Activated B cell treated with CpG ODN at 0.5 μM for 24 hours (primary cell): Measurements from ENCODE around the gene OR10X1. TPM values are rescaled to one million over a fixed set of nuclear protein-coding genes. Genes with fewer than 3 reads are reported as not detected.

Experiments used
- ATAC-seq: fragments of 200-7000 bp; cut with Tn5 transposase; one replicate; pipeline ENCODE4 v1.10.0; 2021; ENCODE audit warnings: low read depth, mild to moderate bottlenecking, moderate library complexity
- CTCF ChIA-PET: fragments of 350-600 bp; sonication (Branson Sonifier 250); formaldehyde crosslinking; loops from one replicate; lab custom pipeline; 2021; ENCODE audit warnings: antibody characterized with exemption; lab: Charles Lee
- POLR2A ChIA-PET: fragments of 350-600 bp; sonication (Branson Sonifier 250); formaldehyde crosslinking; loops from one replicate; lab custom pipeline; 2021; ENCODE audit warnings: antibody characterized with exemption; lab: Charles Lee
- DNase-seq: peaks from one replicate; pipeline ENCODE4 v3.0.0; 2022
- H3K27ac Mint-ChIP-seq: one replicate; pipeline ENCODE4 v1.8.0; 2020; ENCODE audit warnings: mixed read lengths
- H3K27me3 Mint-ChIP-seq: one replicate; pipeline ENCODE4 v1.8.0; 2021; ENCODE audit warnings: mixed read lengths
- H3K36me3 Mint-ChIP-seq: one replicate; pipeline ENCODE4 v1.8.0; 2021; ENCODE audit warnings: low read depth, mixed read lengths
- H3K4me1 Mint-ChIP-seq: one replicate; pipeline ENCODE4 v1.8.0; 2021; ENCODE audit warnings: mixed read lengths
- H3K4me3 Mint-ChIP-seq: one replicate; pipeline ENCODE4 v1.8.0; 2020; ENCODE audit warnings: mild to moderate bottlenecking, mixed read lengths
- H3K9me3 Mint-ChIP-seq: one replicate; pipeline ENCODE4 v1.8.0; 2020; ENCODE audit warnings: mixed read lengths
- CTCF ChIP-seq: fragments of 200-600 bp; IDR thresholded peaks from one replicate; pipeline ENCODE4 v1.8.0; 2022; ENCODE audit warnings: antibody characterized with exemption, mild to moderate bottlenecking
- intact Hi-C: fragments of 100-400 bp; cut with micrococcal nuclease; formaldehyde crosslinking; loops from one replicate; pipeline ENCODE4 v1.15.1; 2024
- total RNA-seq: library from RNA; stranded (reverse); gene quantifications from 2 replicates; pipeline ENCODE4 v1.2.3, GENCODE V29; 2022

OR10X1 gene
- total RNA-seq, 1 donor from 2014 or later, result not detected

DNA sequence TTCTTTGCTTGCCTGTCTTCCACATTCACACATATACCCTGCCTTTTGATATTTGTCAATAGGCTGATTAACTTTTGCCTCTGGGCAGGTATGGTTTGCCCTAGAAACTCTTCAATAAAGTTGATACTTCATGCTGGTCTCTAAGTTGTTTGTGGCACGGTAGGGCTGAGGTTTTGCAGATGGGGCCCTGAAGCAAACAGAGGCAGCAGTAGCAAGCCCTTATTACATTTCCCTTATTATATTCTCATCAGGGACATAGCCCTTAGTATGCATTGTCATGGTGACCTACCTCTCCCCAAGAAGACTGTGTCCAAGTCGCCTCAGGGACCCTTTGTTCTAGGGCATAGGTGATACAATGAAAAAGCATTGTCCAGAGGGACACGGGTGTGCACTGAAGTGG, 9.2 kb downstream of the OR10X1 start, which contains the start of gene OR6P1:
OR6P1 (minus strand) TSS at position 101 of the 400 bp plus-strand sequence. CDS start 6,976 bp downstream, outside the sequence.
- TF ChIP-seq CTCF, result no peak
- no peaks in the 10 kb centered on the region for H3K36me3 Mint-ChIP-seq
- no peak within 1 kb of the TSS for H3K27ac Mint-ChIP-seq
- no peak within 1 kb of the TSS for H3K4me3 Mint-ChIP-seq
- POLR2A ChIA-PET, result no interaction called here
- no peaks in the 10 kb centered on the region for H3K9me3 Mint-ChIP-seq
- intact Hi-C loops, result no loop called here
- CTCF ChIA-PET, result no interaction called here
- peaks cover 7% of the 10 kb centered on the region for H3K27me3 Mint-ChIP-seq
- no peaks in the 10 kb centered on the region for H3K4me1 Mint-ChIP-seq
- ATAC-seq, result no peak
- no peak for DNase-seq

DNA sequence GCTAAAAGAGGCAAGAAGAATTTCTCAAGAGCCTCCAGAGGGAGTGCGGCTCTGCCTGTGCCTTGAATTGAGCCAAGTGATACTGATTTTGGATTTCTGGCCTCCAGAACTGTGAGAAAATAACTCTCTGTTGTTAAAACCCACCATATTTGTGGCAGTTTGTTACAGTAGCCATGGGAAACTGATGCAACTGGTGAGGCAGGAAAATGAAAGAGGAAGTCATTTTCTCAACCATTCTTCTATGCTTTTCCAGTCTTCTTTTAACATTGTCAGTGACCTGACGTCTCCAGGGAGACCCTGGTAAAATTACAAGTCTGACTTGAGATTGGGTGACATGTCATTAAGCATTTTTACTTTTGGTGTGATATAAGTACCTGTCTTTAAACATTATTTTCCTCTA, 15.1 kb downstream of the OR10X1 start:
- TF ChIP-seq CTCF, result no peak
- ATAC-seq (peak; percentile 54), DNase-seq (no peak)
- no peaks in the 10 kb centered on the region for H3K9me3 Mint-ChIP-seq
- intact Hi-C loops, result no loop called here
- CTCF ChIA-PET, result no interaction called here
- H3K36me3 Mint-ChIP-seq, result no peaks in the 10 kb centered on the region
- peaks cover 15% of the 10 kb centered on the region for H3K4me1 Mint-ChIP-seq
- H3K4me3 Mint-ChIP-seq, result no peak overlapping the region
- peak overlapping the region; percentile 3 for H3K27ac Mint-ChIP-seq
- H3K27me3 Mint-ChIP-seq, result peaks cover under 1% of the 10 kb centered on the region
- POLR2A ChIA-PET, result no interaction called here

GRCh38 chr1:158563853-158564252, 15.8 kb downstream of the OR10X1 start:
- peak; percentile 58 for ATAC-seq
- Mint-ChIP-seq H3K4me3 (no peak overlapping the region), H3K4me1 (peaks cover 15% of the 10 kb centered on the region), H3K27ac (peak overlapping the region; percentile 13), H3K36me3 (no peaks in the 10 kb centered on the region), H3K27me3 (peaks cover 2% of the 10 kb centered on the region), H3K9me3 (no peaks in the 10 kb centered on the region)
- DNase-seq, result no peak
- no peak for TF ChIP-seq CTCF
- ChIA-PET POLR2A (no interaction called here), CTCF (interaction anchor here (1.1 kb wide), 1 partner anchor 434 kb away, joined by 3 read pairs; no protein-coding TSS in a partner anchor)
- intact Hi-C loops, result no loop called here

DNA sequence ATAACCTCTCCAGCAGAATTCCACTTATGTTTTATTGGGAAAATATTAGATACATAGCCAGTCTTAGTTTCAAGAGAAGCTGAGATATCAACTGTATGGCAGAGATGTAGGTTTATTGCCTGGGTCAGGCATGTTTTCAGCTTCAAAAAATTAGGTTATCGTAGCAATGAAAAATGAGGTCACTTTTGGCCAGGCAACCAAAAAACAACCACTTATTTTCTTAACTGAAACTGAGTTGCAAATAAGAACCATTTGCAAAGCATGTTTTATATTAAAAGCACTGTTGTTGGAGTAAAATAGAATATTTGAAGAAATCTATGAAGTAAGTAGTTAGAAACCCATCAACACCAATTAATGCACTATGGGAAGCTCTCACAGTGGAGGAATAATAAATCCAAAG, 20.0 kb downstream of the OR10X1 start:
- no peak for TF ChIP-seq CTCF
- POLR2A ChIA-PET, result no interaction called here
- H3K27me3 Mint-ChIP-seq, result peaks cover 4% of the 10 kb centered on the region
- H3K9me3 Mint-ChIP-seq, result no peaks in the 10 kb centered on the region
- CTCF ChIA-PET, result no interaction called here
- no peaks in the 10 kb centered on the region for H3K36me3 Mint-ChIP-seq
- H3K4me3 Mint-ChIP-seq, result no peak overlapping the region
- ATAC-seq (no peak), DNase-seq (no peak)
- intact Hi-C loops, result no loop called here
- H3K27ac Mint-ChIP-seq, result no peak overlapping the region
- peaks cover 15% of the 10 kb centered on the region for H3K4me1 Mint-ChIP-seq

DNA sequence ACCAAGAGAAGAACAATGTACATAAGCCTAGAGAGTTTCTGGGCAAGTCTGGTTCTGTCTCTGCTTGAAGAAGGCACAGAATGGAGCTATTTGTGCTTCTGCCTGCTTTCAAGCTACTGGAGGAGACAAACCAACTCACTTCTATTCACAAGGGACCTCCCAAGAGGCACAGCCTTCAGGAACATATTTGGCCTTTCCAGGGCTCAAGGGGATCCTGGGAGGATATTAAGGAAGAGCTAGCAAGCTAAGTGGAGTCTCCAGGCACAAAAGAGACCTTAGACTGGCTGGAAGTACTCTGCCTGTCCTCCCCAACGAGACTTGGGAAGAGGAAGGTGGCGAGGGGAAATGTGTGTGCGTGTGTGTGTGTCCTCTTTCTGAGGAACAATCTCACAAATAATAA, 25.3 kb downstream of the OR10X1 start, which contains the start of gene OR6Y1:
OR6Y1 (minus strand) TSS at position 54 of the 400 bp plus-strand sequence. CDS start 6,300 bp downstream, outside the sequence.
- ATAC-seq (no peak), DNase-seq (no peak)
- POLR2A ChIA-PET, result no interaction called here
- no peak within 1 kb of the TSS for H3K27ac Mint-ChIP-seq
- no peaks in the 10 kb centered on the region for H3K36me3 Mint-ChIP-seq
- H3K4me3 Mint-ChIP-seq, result no peak within 1 kb of the TSS
- peaks cover 9% of the 10 kb centered on the region for H3K27me3 Mint-ChIP-seq
- H3K4me1 Mint-ChIP-seq, result no peaks in the 10 kb centered on the region
- H3K9me3 Mint-ChIP-seq, result no peaks in the 10 kb centered on the region
- CTCF ChIA-PET, result no interaction called here
- intact Hi-C loops, result no loop called here
- no peak for TF ChIP-seq CTCF
